DMS153 treated with DMSO at 0.1 percent for 48 hours (cell line): ENCODE results near the gene MANF.
"Not testable (repeated sequence)": the region's sequence is repeated elsewhere in the genome, so short reads cannot be mapped to it uniquely, and the experiment has no call there.

Experiments
- DNase-seq: peaks from one replicate; lab custom pipeline; 2025; ENCODE audit not compliant: unreplicated experiment; lab: John Stamatoyannopoulos, UW

Gene MANF

DNA sequence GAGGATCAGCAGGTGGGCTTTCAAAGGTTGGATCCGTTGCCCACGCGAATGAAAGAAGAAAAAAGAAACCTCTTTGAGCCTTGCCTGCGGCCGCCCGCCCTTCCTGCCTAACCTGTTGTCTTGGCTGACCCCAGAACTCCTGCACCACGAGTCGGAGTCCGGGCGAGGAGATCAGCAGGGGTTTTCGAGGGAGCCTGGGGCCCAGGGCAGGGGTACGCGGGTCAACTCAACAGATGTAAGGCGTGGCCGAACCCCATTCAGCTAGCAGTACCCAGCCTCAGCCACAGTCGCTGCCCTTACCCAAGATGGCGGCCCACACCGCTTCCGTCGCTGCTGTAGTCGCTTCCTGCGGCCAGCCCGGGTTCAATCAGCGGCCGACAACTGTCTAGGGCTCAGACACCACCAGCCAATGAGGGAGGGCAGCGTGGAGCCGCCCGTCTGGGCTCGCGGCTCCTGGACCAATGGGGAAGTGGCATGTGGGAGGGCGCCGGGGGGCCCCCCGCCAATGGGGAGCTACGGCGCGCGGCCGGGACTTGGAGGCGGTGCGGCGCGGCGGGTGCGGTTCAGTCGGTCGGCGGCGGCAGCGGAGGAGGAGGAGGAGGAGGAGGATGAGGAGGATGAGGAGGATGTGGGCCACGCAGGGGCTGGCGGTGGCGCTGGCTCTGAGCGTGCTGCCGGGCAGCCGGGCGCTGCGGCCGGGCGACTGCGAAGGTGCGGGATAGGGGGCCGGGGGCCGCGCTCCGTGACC lies at the start of gene MANF:
TSS of gene MANF (plus strand) at position 566 of the 748 bp plus-strand sequence. CDS start at position 618, 52 bp downstream.
- peak; percentile 16 for DNase-seq

GRCh38 chr3:51336261-51336660 lies 48.8 kb upstream of the MANF start:
- DNase-seq: no peak

DNA sequence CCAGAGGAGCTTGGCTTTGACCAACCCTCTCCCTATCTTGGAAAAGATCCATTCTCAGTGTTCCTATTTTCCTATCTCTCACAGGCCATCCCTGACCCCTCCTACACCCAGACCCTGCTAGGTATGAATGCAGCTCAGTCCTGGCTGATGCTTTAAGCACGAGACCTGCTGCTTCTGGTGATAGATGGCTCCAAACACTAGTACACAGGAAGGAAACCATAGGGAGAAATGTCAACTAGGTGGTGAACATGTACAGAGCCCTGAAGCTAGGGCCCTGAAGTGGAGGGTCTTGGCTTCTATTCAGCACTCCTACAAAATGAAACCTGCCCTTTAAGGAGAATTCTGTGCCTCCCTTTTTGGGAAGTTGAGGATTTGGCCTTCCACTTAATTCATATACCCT lies 47.4 kb upstream of the MANF start:
- DNase-seq: no peak

GRCh38 chr3:51338632-51339031 lies 46.5 kb upstream of the MANF start:
- DNase-seq: no peak

GRCh38 chr3:51340013-51340829 lies 44.9 kb upstream of the MANF start:
- no peak for DNase-seq

- DNase-seq: no peak
Measured at GRCh38 chr3:51340989-51341636, 44.0 kb upstream of the MANF start.

GRCh38 chr3:51343918-51344687 lies 41.0 kb upstream of the MANF start:
- no peak for DNase-seq

- DNase-seq: no peak
Measured at GRCh38 chr3:51350751-51351150, 34.3 kb upstream of the MANF start.

DNA sequence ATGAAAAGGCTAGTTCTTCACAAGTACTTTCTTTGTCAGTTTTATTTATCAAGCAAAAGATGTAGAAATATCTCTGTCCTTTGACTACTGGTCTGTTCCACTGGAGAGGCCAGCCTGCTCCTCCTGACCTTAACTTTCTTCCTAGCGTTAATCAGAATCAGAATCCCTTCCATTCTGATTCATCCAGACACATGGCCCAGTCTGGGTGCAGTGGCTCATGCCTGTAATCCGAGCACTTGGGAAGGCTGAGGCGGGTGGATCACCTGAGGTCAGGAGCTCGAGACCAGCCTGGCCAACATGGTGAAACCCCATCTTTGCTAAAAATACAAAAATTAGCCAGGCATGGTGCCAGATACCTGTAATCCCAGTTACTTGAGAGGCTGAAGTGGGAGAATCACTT lies 32.0 kb upstream of the MANF start:
- DNase-seq: no peak

GRCh38 chr3:51353691-51354090 lies 31.4 kb upstream of the MANF start:
- no peak for DNase-seq

DNA sequence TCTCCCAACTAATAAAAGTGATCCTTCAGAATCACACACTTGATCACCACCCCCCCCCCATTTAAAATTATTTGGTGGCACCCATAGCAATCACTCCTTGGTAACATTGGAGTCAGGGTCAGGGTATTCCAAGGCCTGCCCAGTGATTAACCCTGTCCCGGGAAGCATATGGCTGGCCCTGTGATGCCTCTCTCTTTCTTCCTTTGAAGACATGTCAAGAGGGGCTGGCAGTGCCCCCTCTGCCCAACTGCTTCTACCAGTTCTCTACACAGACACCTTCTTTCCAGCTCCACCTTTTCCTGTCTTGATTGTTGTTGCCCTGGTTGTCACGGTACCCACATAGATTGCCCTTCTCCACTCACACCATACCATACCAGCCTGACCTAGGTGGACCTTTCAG lies 30.9 kb upstream of the MANF start:
- no peak for DNase-seq

DNA sequence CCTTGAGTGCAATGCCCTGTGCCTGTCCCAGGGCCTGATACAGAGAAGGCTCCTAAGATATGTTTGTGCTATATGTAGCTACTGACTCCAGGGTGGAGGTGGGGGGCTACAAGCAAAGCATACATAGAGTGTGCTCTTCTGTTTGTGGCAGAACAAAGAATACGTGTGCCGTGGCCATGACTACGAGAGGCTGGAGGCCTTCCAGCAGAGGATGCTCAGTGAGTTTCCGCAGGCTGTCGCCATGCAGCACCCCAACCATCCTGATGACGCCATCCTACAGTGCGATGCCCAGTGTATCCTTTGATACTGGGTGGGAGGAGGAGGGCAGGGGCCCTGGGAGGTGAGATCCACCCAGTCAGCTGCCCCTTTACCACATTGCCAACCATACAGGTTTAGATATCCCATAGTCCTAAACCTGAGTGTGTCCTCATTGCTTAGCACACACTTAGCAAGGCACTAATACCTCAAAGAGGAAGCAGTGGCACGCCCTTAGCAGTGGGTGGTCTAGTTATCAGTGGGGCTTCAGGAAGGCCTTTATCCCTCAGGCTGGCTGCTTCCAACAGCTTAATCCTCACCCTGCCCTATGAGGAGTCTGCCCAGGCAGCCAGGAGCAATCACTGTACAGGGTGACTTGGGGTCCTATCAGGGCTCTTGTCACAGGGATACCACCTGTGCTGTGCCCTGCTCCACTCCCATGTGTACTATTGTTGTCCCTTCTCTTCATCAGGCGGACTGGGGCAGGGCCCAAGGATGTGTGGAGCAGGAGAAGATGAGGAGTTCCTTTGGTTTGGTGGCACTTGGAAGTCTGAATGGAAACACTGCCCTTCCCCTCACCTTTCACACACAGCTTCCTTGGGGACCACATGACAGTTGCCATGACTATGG lies 30.1 kb upstream of the MANF start:
- DNase-seq: no peak

DNA sequence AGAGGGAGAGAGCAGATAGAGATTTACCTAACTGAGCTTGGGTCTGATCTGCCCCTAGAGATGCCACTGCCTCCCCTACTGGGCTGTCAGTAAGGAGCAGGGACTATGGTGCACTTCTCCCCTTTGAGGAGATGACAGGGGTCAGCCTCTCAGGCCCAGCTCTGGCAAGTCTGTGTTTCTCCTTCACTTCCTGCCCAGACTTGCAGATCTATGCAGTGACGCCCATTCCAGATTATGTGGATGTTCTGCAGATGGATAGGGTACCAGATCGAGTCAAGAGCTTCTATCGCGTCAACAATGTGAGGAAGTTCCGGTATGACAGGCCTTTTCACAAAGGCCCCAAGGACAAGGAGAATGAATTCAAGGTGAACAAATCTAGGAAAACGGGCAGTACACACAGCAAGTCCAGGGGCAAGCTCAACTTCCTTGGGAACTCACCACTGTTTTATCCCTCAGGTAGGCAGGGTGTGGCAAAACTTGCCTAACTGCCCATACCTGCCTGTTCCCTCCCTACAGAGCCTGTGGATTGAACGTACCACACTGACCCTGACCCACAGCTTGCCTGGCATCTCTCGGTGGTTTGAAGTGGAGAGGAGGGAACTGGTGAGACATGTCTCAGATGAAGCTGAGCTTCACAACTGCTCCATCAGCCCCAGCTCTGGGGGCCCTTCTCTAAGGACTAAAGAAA lies 29.1 kb upstream of the MANF start:
- DNase-seq: no peak

GRCh38 chr3:51357856-51358255 lies 27.2 kb upstream of the MANF start:
- no peak for DNase-seq

DNA sequence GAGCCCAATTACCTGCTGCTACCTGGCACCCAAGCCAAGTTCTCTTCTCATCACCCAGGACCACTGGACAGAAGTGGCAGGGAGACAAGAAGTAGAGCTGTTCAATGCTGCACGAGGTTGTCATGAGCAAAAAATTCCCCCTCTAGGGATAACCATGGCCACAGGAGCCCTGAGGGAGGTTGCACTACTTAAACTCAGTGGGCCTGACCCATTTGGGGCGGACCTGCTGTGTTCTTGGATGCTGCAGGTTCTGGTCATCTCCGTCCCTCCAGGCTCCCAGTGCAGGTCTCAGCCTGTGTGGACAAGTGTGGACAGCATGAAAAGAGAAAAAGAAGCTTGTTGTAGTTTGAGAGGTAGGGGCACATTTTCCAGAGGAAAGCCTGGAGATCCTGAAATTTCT lies 26.1 kb upstream of the MANF start:
- no peak for DNase-seq

DNA sequence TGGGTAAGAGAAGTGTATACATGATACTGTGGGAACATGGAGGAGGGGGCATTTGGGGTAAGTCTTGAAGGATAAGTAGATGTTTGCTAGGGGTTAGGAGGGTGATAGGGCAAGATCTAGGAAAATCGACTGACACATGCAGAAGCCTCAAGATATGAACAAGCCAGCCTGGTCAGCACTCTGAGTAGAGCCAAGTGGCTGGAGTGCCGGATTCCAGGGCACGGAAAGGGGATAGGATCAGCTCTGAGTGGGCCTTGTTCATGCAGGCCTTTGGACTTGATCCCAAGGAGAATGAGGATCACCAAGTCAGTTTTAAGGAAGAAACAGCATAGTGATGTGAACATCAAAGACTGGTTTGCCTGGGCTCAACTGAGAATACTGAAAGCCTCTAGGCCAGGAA lies 24.3 kb upstream of the MANF start:
- DNase-seq: no peak

DNA sequence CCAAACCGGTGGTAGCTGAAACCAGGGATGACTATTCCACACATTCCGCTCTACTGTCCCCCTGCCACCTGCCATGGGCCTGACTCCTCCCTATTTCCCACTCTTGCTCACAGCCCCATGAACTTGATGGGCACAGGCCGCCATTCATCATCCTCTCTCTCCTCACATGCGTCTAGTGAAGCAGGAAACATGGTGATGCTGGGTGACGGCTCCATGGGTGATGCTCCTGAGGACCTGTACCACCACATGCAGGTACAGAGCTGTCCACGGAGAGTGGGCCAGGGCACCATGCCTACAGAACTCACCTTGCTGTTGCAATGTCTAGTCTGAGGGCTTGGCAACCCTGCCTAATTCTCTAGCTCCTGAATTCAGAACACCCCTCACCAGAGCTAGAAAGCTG lies 23.3 kb upstream of the MANF start:
- no peak for DNase-seq

- DNase-seq: no peak
Measured at GRCh38 chr3:51362476-51362875, 22.6 kb upstream of the MANF start.

DNA sequence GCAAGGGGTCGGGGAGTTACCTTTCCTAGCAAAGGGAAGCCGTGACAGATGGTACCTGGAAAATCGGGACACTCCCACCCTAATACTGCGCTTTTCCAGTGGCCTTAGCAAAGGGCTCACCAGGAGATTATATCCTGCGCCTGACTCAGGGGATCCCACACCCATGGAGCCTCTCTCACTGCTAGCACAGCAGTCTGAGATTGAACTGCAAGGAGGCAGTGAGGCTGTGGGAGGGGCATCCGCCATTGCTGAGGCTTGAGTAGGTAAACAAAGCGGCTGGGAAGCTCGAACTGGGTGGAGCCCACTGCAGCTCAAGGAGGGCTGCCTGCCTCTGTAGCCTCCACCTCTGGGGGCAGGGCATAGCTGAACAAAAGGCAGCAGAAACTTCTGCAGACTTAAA lies 16.8 kb upstream of the MANF start:
- not testable (repeated sequence) for DNase-seq
